ENCODE data around the gene C10orf143.

Gene C10orf143

GRCh38 chr10:130062201-130062600, 48.4 kb downstream of the C10orf143 start:
- no peak for DNase-seq
- Mint-ChIP-seq H3K4me1 (ENCODE audit: low read depth in 2 of 2) (no peaks in the 10 kb centered on the region), H3K9me3 (no peaks in the 10 kb centered on the region), H3K4me3 (no peak overlapping the region), H3K36me3 (ENCODE audit: insufficient read depth) (peaks cover 6% of the 10 kb centered on the region), H3K27ac (no peak overlapping the region), H3K27me3 (no peaks in the 10 kb centered on the region)
- ATAC-seq (replicated peaks), result no peak

DNA sequence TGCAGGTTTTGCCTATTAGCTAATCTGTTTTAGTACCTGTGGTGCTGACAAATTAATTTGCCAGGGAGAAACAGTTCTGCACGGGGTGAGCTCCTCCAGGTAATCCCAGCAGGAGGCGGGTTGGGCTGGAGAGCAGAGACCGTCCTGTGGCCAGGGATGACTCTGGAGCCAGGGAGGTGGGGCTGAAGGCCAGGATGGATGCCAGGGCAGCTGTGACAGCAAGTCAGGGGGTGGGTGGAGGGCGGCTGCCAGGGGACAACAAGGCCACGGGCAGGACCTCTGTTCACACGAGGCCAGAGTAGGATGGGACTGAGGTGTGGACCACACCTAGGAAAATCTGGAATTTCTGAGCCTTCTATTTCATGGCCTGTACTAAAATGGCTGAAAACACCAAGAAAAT, 48.9 kb downstream of the C10orf143 start:
- no peaks in the 10 kb centered on the region for H3K27me3 Mint-ChIP-seq
- H3K9me3 Mint-ChIP-seq, result no peaks in the 10 kb centered on the region
- no peaks in the 10 kb centered on the region for H3K4me1 Mint-ChIP-seq (ENCODE audit: low read depth in 2 of 2)
- H3K4me3 Mint-ChIP-seq, result no peak overlapping the region
- no peak overlapping the region for H3K27ac Mint-ChIP-seq
- ATAC-seq (replicated peaks) (no peak), DNase-seq (no peak)
- H3K36me3 Mint-ChIP-seq (ENCODE audit: insufficient read depth), result peaks cover 6% of the 10 kb centered on the region

GRCh38 chr10:130054021-130054420, 56.6 kb downstream of the C10orf143 start:
- no peaks in the 10 kb centered on the region for H3K4me1 Mint-ChIP-seq (ENCODE audit: low read depth in 2 of 2)
- no peak overlapping the region for H3K27ac Mint-ChIP-seq
- ATAC-seq (replicated peaks), result no peak
- no peaks in the 10 kb centered on the region for H3K9me3 Mint-ChIP-seq
- no peak overlapping the region for H3K4me3 Mint-ChIP-seq
- H3K36me3 Mint-ChIP-seq (ENCODE audit: insufficient read depth), result no peaks in the 10 kb centered on the region
- no peak for DNase-seq
- H3K27me3 Mint-ChIP-seq, result peaks cover 0 to 9% of the 10 kb centered on the region in 2 donors

- no peak overlapping the region for H3K4me3 Mint-ChIP-seq
- H3K27ac Mint-ChIP-seq, result no peak overlapping the region
- DNase-seq (no peak), ATAC-seq (replicated peaks) (no peak)
- H3K9me3 Mint-ChIP-seq, result no peaks in the 10 kb centered on the region
- no peaks in the 10 kb centered on the region for H3K4me1 Mint-ChIP-seq (ENCODE audit: low read depth in 2 of 2)
- no peaks in the 10 kb centered on the region for H3K36me3 Mint-ChIP-seq (ENCODE audit: insufficient read depth)
- peaks cover 0 to 9% of the 10 kb centered on the region in 2 donors for H3K27me3 Mint-ChIP-seq
These were observed 57.1 kb downstream of the C10orf143 start for GRCh38 chr10:130053561-130053960.

- Mint-ChIP-seq H3K36me3 (ENCODE audit: insufficient read depth) (no peaks in the 10 kb centered on the region), H3K4me3 (no peak overlapping the region), H3K27me3 (peaks cover 0 to 9% of the 10 kb centered on the region in 2 donors), H3K4me1 (ENCODE audit: low read depth in 2 of 2) (no peaks in the 10 kb centered on the region), H3K27ac (peak overlapping the region in 1 of 2 donors; percentile 38), H3K9me3 (no peaks in the 10 kb centered on the region)
- DNase-seq (no peak), ATAC-seq (replicated peaks) (no peak)
These were observed 58.4 kb downstream of the C10orf143 start for GRCh38 chr10:130052193-130052592.

DNA sequence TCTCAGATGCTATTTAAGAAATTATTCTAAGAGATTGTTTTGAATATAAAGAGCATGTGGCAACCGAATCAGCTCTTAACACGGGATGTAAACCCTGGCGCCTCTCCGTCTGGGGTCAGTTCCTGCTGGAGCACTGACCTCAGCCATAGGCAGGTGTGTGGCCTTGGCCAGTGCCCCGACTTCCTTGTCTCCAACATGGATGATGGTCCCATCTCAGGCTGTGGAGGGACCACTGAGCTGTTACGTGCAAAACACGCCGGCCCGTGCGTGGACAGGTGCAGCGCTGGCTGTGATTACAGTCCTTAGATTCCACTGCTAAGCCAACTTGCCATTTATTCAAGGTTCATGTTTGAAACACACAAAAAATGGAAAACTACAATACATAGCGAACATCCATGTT, 59.9 kb downstream of the C10orf143 start:
- no peak overlapping the region for H3K4me3 Mint-ChIP-seq
- no peak for DNase-seq
- no peak overlapping the region for H3K27ac Mint-ChIP-seq

GRCh38 chr10:130049987-130050386, 60.6 kb downstream of the C10orf143 start:
- H3K4me1 Mint-ChIP-seq (ENCODE audit: low read depth in 2 of 2), result no peaks in the 10 kb centered on the region
- no peak overlapping the region for H3K27ac Mint-ChIP-seq
- H3K36me3 Mint-ChIP-seq (ENCODE audit: insufficient read depth), result no peaks in the 10 kb centered on the region
- H3K4me3 Mint-ChIP-seq, result no peak overlapping the region
- H3K27me3 Mint-ChIP-seq, result peaks cover 0 to 9% of the 10 kb centered on the region in 2 donors
- no peak for DNase-seq
- no peak for ATAC-seq (replicated peaks)
- H3K9me3 Mint-ChIP-seq, result no peaks in the 10 kb centered on the region

More for the DNA sequence above, 59.9 kb downstream of the C10orf143 start:
- no peaks in the 10 kb centered on the region for H3K9me3 Mint-ChIP-seq
- no peak for ATAC-seq (replicated peaks)
- no peaks in the 10 kb centered on the region for H3K36me3 Mint-ChIP-seq (ENCODE audit: insufficient read depth)
- H3K27me3 Mint-ChIP-seq, result peaks cover 0 to 9% of the 10 kb centered on the region in 2 donors
- no peaks in the 10 kb centered on the region for H3K4me1 Mint-ChIP-seq (ENCODE audit: low read depth in 2 of 2)

GRCh38 chr10:130049244-130049643, 61.4 kb downstream of the C10orf143 start:
- DNase-seq (no peak), ATAC-seq (replicated peaks) (no peak)
- no peak overlapping the region for H3K4me3 Mint-ChIP-seq
- H3K27me3 Mint-ChIP-seq, result peaks cover 1 to 11% of the 10 kb centered on the region in 2 donors
- no peaks in the 10 kb centered on the region for H3K4me1 Mint-ChIP-seq (ENCODE audit: low read depth in 2 of 2)
- H3K9me3 Mint-ChIP-seq, result no peaks in the 10 kb centered on the region
- no peak overlapping the region for H3K27ac Mint-ChIP-seq
- no peaks in the 10 kb centered on the region for H3K36me3 Mint-ChIP-seq (ENCODE audit: insufficient read depth)

- Mint-ChIP-seq H3K4me3 (no peak overlapping the region), H3K27me3 (peaks cover 10 to 14% of the 10 kb centered on the region in 2 donors), H3K27ac (no peak overlapping the region), H3K4me1 (ENCODE audit: low read depth in 2 of 2) (no peaks in the 10 kb centered on the region), H3K36me3 (ENCODE audit: insufficient read depth) (no peaks in the 10 kb centered on the region), H3K9me3 (no peaks in the 10 kb centered on the region)
- DNase-seq, result no peak
- no peak for ATAC-seq (replicated peaks)
These were observed 62.5 kb downstream of the C10orf143 start for GRCh38 chr10:130048081-130048480.

GRCh38 chr10:130047336-130047735, 63.3 kb downstream of the C10orf143 start:
- ATAC-seq (replicated peaks), result no peak
- Mint-ChIP-seq H3K4me1 (ENCODE audit: low read depth in 2 of 2) (no peaks in the 10 kb centered on the region), H3K9me3 (no peaks in the 10 kb centered on the region), H3K27ac (no peak overlapping the region), H3K36me3 (ENCODE audit: insufficient read depth) (no peaks in the 10 kb centered on the region), H3K4me3 (no peak overlapping the region), H3K27me3 (peaks cover 10 to 15% of the 10 kb centered on the region in 2 donors)
- DNase-seq, result no peak

DNA sequence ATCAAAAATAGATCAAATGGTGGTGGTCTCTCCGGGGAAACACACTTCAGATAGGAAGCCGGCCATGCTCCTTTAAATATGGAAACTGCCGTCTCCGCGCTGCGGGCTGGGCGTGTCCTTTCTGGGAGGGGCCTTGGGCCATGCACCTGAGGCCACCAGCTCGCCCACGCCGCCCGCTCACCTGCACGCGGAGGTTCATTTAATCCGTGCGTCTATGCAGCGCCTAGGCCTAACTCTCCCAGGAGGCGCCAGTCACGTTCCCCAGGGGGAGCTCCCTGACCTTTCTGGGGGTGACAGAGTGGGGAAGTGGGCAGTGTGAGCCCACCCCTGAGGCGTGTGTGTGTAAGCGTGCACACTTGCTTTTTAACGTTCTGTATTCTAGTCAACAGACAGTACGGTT, 64.0 kb downstream of the C10orf143 start:
- Mint-ChIP-seq H3K4me1 (ENCODE audit: low read depth in 2 of 2) (no peaks in the 10 kb centered on the region), H3K4me3 (no peak overlapping the region), H3K9me3 (no peaks in the 10 kb centered on the region), H3K27ac (no peak overlapping the region), H3K36me3 (ENCODE audit: insufficient read depth) (no peaks in the 10 kb centered on the region), H3K27me3 (peaks cover 10 to 15% of the 10 kb centered on the region in 2 donors)
- DNase-seq (no peak), ATAC-seq (replicated peaks) (no peak)

GRCh38 chr10:130045801-130046321, 64.8 kb downstream of the C10orf143 start:
- peaks cover 10 to 15% of the 10 kb centered on the region in 2 donors for H3K27me3 Mint-ChIP-seq
- no peak overlapping the region for H3K4me3 Mint-ChIP-seq
- H3K4me1 Mint-ChIP-seq (ENCODE audit: low read depth in 2 of 2), result no peaks in the 10 kb centered on the region
- ATAC-seq (replicated peaks) (no peak), DNase-seq (no peak)
- no peaks in the 10 kb centered on the region for H3K36me3 Mint-ChIP-seq (ENCODE audit: insufficient read depth)
- no peak overlapping the region for H3K27ac Mint-ChIP-seq
- no peaks in the 10 kb centered on the region for H3K9me3 Mint-ChIP-seq

DNA sequence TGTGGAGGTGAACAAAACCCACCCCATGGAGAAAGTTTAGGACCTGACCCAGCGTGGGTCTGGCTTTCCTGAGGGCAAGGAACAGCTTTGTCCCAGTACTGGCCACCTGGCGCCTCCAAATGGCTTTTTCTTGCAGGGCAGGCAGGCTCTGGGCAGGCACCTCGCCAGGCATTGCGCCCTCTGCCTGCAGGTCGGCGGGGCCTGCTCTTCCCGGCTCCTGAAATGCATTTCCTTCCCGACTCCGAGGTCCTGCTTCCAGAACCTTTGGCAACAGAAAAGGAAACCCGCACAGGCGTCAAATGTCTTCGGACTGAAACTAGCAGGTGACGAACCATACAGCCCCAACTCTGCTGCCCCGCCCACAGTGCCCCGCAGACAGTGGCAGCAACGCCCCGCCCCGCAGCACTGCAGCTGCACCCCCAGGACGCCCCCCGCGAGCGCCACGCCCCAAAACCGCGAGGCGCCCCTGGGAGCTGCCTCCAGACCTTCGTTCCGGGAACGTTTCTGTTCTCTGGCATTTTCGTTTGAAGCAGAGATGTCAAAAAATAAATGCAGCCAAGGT, 65.5 kb downstream of the C10orf143 start:
- Mint-ChIP-seq H3K27ac (no peak overlapping the region), H3K4me3 (no peak overlapping the region), H3K36me3 (ENCODE audit: insufficient read depth) (no peaks in the 10 kb centered on the region), H3K4me1 (ENCODE audit: low read depth in 2 of 2) (no peaks in the 10 kb centered on the region), H3K9me3 (no peaks in the 10 kb centered on the region), H3K27me3 (peaks cover 10 to 15% of the 10 kb centered on the region in 2 donors)
- ATAC-seq (replicated peaks), result no peak
- DNase-seq, result no peak

- peaks cover 10 to 20% of the 10 kb centered on the region in 2 donors for H3K27me3 Mint-ChIP-seq
- no peaks in the 10 kb centered on the region for H3K4me1 Mint-ChIP-seq (ENCODE audit: low read depth in 2 of 2)
- no peaks in the 10 kb centered on the region for H3K9me3 Mint-ChIP-seq
- H3K4me3 Mint-ChIP-seq, result no peak overlapping the region
- DNase-seq, result no peak
- no peak for ATAC-seq (replicated peaks)
- no peaks in the 10 kb centered on the region for H3K36me3 Mint-ChIP-seq (ENCODE audit: insufficient read depth)
- no peak overlapping the region for H3K27ac Mint-ChIP-seq
These were observed 66.3 kb downstream of the C10orf143 start for GRCh38 chr10:130044067-130045061.

All from effector memory CD8-positive, alpha-beta T cell (primary cell).